Lower leg skin (tissue), 4 donors: ENCODE measurements around the gene NUP88. TPM values are rescaled to one million over a fixed set of nuclear protein-coding genes. Genes with fewer than 3 reads are reported as not detected.

Source experiments
- DNase-seq, 2 donors: peaks; one replicate each; pipeline ENCODE4 v3.0.0-alpha.2; 2019; ENCODE audit warnings: low spot score in 2 of 2
- H3K4me3 ChIP-seq: fragments of 200-600 bp; sonication (generic); 2 replicates; pipeline ENCODE4 v1.5.1; 2017; ENCODE audit warnings: mild to moderate bottlenecking, low read depth; ENCODE audit not compliant: poor library complexity, severe bottlenecking
- CTCF ChIP-seq, 3 donors: fragments of 450-650 bp; IDR thresholded peaks; one replicate each; pipeline ENCODE4 v1.5.1; 2016; ENCODE audit warnings: antibody characterized with exemption in 3 of 3, mild to moderate bottlenecking in 3 of 3, moderate library complexity in 2 of 3
- POLR2A ChIP-seq, 2 donors: fragments of 450-650 bp; IDR thresholded peaks; one replicate each; pipeline ENCODE4 v1.6.1; 2016 to 2017; ENCODE audit warnings: antibody characterized with exemption in 2 of 2, mild to moderate bottlenecking in 1 of 2, moderate library complexity in 1 of 2
- WGBS, 2 donors: methylation state at CpG; one replicate each; pipeline ENCODE4 v1.1.5; 2018; 5-methylcytosine and 5-hydroxymethylcytosine counted together
- intact Hi-C: fragments of 100-400 bp; cut with DNase I; formaldehyde crosslinking; loops from one replicate; pipeline ENCODE4 v1.15.0; 2023; ENCODE audit warnings: low total_unique reads
- total RNA-seq, 4 donors: library from RNA; depleted of rRNA; stranded (reverse); fragments of >200 nt; gene quantifications; one replicate each; pipeline ENCODE4 v1.1.0, GENCODE V29; 2016

The NUP88 gene
- total RNA-seq, 4 donors from 2014 or later: 64.7 to 80.1 (median 74.2) TPM

- peak; percentile 38 to 86 for DNase-seq
- intact Hi-C loops: no loop called here
- TF ChIP-seq POLR2A (IDR thresholded peaks at IDR 0.05): no peak
- TF ChIP-seq CTCF (IDR thresholded peaks at IDR 0.05): no peak
- 0 to 1% methylated on average over 26 of the region's 26 CpGs for WGBS, 2 donors
- peak overlapping the region; percentile 89 for H3K4me3 ChIP-seq
Observed at GRCh38 chr17:5418858-5419355, 555 bp downstream of the NUP88 start.

- 61 to 75% methylated on average over 2 of the region's 2 CpGs for WGBS, 2 donors
- H3K4me3 ChIP-seq: no peak overlapping the region
- intact Hi-C loops: no loop called here
- no peak for DNase-seq
- no peak for TF ChIP-seq POLR2A (IDR thresholded peaks at IDR 0.05)
- TF ChIP-seq CTCF (IDR thresholded peaks at IDR 0.05): no peak
Observed at GRCh38 chr17:5416901-5417300, 2.6 kb downstream of the NUP88 start.

- intact Hi-C loops: no loop called here
- no peak for DNase-seq
- H3K4me3 ChIP-seq: no peak overlapping the region
- TF ChIP-seq POLR2A (IDR thresholded peaks at IDR 0.05) (no peak), CTCF (IDR thresholded peaks at IDR 0.05) (no peak)
- 28 to 34% methylated on average over 4 of the region's 4 CpGs for WGBS, 2 donors
Observed at GRCh38 chr17:5413682-5414081, 5.8 kb downstream of the NUP88 start.

GRCh38 chr17:5410594-5411272 is 8.7 kb downstream of the NUP88 start:
- TF ChIP-seq POLR2A (IDR thresholded peaks at IDR 0.05) (no peak), CTCF (IDR thresholded peaks at IDR 0.05) (no peak)
- H3K4me3 ChIP-seq: no peak overlapping the region
- intact Hi-C loops: no loop called here
- 95 to 98% methylated on average over 7 of the region's 7 CpGs for WGBS, 2 donors
- DNase-seq: no peak

- H3K4me3 ChIP-seq: no peak overlapping the region
- DNase-seq: no peak
- intact Hi-C loops: no loop called here
- WGBS, 2 donors: 83 to 86% methylated on average over 5 of the region's 5 CpGs
- no peak for TF ChIP-seq CTCF (IDR thresholded peaks at IDR 0.05)
- no peak for TF ChIP-seq POLR2A (IDR thresholded peaks at IDR 0.05)
Observed at GRCh38 chr17:5408186-5408585, 11.3 kb downstream of the NUP88 start.

DNA sequence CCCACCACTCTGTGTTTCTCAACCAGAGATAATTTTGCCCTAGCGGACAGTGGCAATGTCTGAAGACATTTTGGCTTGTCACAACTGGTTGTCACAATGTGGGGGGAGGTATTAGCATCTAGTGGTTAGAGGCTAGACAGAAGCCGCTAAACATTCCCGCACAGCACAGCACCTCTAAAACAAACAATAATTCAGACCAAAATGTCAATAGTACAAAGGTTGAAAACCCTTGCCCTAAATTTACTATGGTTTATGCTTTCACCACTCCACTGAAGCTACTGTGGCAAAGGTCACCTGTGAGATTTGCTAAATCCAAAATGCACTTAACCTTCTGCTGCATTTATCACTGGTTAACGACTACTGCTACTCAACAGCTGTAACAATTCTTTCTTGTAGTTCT is 14.1 kb downstream of the NUP88 start:
- no peak for DNase-seq
- intact Hi-C loops: no loop called here
- no peak for TF ChIP-seq CTCF (IDR thresholded peaks at IDR 0.05)
- TF ChIP-seq POLR2A (IDR thresholded peaks at IDR 0.05): no peak
- 91 to 92% methylated on average over 4 of the region's 4 CpGs for WGBS, 2 donors
- H3K4me3 ChIP-seq: no peak overlapping the region
